NT2/D1 (cell line): ENCODE measurements around the gene TCF25.
"Not testable (repeated sequence)": the region's sequence is repeated elsewhere in the genome, so short reads cannot be mapped to it uniquely, and the experiment has no call there.

Experiments
- DNase-seq: peaks from one replicate; pipeline ENCODE4 v3.0.0-alpha.2; 2011; ENCODE audit warnings: low read depth, low spot score
- H3K27me3 ChIP-seq: 2 replicates; pipeline ENCODE4 v1.6.0; 2011; ENCODE audit warnings: mild to moderate bottlenecking; ENCODE audit not compliant: insufficient read length, insufficient read depth
- H3K36me3 ChIP-seq: 2 replicates; pipeline ENCODE4 v1.6.1; 2011; ENCODE audit warnings: mild to moderate bottlenecking, low read length, mixed read lengths; ENCODE audit not compliant: insufficient read depth, insufficient read length
- H3K4me1 ChIP-seq: 2 replicates; pipeline ENCODE4 v1.5.1; 2011; ENCODE audit not compliant: insufficient read depth, insufficient read length
- H3K4me3 ChIP-seq: 2 replicates; pipeline ENCODE4 v1.5.1; 2011; ENCODE audit warnings: low read depth; ENCODE audit not compliant: insufficient read length
- H3K9ac ChIP-seq: 2 replicates; pipeline ENCODE4 v1.6.0; 2011; ENCODE audit warnings: low read depth; ENCODE audit not compliant: insufficient read length
- H3K9me3 ChIP-seq: 2 replicates; pipeline ENCODE4 v1.5.1; 2011; ENCODE audit warnings: mild to moderate bottlenecking, low read length; ENCODE audit not compliant: insufficient read depth
- SUZ12 ChIP-seq: IDR thresholded peaks from 2 replicates; pipeline ENCODE4 v1.6.1; 2011; ENCODE audit not compliant: insufficient read length, insufficient read depth; ENCODE audit errors: extremely low read depth
- YY1 ChIP-seq: IDR thresholded peaks from 2 replicates; pipeline ENCODE4 v1.6.1; 2011; ENCODE audit not compliant: insufficient read length, insufficient read depth
- ZNF274 ChIP-seq: IDR thresholded peaks from 2 replicates; pipeline ENCODE4 v1.6.1; 2011; ENCODE audit warnings: mild to moderate bottlenecking, low read depth, low read length

The TCF25 gene

DNA sequence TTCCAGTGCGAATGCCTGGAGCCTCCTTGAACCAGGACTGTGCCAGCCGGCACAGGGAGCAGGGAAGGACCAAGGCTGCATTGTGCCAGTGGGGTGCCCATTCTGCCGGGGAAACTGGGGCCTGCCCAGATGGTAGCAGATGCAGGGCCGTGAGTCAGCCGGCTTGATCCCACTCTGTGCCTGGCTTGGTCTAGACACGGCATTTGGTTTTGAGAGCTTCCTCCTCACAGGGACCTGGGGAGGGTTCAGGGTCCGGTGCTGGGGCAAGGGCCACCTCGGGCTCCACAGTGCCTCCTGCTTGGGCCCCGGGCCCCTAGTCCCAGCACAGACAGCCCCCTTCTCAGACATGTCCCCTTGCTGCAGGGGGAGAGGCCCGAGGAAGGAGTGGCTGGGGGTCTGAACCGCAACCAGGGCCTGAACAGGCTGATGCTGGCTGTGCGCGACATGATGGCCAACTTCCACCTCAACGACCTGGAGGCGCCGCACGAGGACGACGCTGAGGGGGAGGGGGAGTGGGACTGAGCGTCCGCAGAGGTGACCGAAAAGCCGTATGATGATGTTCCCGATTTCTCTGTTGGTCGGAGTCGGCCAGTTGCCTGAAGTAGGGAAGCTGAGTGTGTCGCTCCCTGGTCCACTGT is 37.4 kb downstream of the TCF25 start:
- no peak for DNase-seq

DNA sequence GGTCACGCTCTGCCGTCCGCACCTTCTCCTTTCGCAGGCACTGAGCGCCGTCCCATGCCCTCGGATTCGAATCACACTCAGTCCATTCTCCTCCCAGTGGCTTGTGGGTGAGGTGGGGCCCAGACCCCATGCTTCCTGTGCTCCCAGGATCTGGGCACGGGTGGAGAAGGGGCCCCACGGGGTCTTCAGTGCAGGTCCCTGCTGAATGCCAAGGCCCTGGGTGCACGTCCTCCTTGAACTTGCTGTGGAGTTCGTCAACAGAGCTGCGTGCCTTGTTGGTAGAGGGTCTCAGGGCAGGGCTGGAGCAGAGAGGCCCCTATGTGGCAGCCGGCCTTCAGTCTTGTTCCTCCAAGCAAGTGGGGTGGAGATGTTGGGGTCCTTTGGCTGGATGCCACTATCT is 38.0 kb downstream of the TCF25 start:
- Histone ChIP-seq H3K36me3 (peaks cover 80% of the 10 kb centered on the region), H3K9me3 (peaks cover 18% of the 10 kb centered on the region; the same call in 1 of the 2 replicates), H3K27me3 (no peaks in the 10 kb centered on the region), H3K4me1 (peaks cover 10% of the 10 kb centered on the region), H3K9ac (no peak overlapping the region), H3K4me3 (no peak overlapping the region)
- DNase-seq: no peak
- TF ChIP-seq SUZ12 (no peak), YY1 (no peak), ZNF274 (no peak)

More for the DNA sequence above, 37.4 kb downstream of the TCF25 start:
- Histone ChIP-seq H3K4me3 (no peak overlapping the region), H3K9ac (no peak overlapping the region), H3K36me3 (peaks cover 83% of the 10 kb centered on the region), H3K9me3 (peaks cover 19% of the 10 kb centered on the region; the same call in 1 of the 2 replicates), H3K27me3 (no peaks in the 10 kb centered on the region), H3K4me1 (peaks cover 10% of the 10 kb centered on the region)
- no peak for TF ChIP-seq YY1
- no peak for TF ChIP-seq ZNF274

DNA sequence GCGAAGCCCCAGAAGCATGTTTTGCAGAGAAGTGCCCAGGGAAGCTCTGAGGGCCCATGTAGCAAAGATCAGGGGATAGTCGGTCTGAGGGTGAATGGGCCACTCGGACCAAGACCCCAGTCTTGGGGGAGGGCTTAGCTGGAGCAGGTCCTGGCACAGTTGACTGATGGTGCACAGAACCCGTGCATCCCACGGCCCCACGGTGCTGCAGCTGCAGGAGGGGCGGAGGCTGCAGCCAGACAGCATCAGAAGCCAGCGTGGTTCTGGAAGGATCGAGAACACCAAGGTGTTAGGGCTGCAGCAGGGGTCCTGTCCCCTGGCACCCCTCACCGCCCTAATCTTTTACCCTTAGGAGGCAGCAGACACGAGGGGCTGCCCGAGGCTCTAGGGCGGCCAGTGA is 38.8 kb downstream of the TCF25 start:
- no peak overlapping the region for H3K4me3 ChIP-seq

DNA sequence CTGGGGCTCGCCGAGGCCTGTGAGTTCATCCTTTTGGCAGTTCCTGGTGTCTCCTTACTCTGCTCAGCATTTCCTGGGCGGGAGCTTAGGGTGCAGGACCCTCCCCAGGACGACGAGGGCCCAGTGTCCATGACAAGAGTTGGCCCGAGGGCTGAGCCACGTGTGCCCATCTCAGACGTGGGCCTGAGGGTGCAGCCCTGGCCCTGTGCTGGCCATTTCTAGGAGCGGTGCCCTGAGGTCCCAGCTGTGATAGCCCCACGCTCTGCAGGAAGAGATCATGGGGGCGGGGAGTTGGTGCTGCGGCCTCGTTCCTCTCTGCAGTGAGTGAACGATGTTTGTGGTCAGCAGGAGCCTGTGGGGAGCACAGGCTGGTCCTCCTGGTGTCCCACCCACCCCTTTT is 39.2 kb downstream of the TCF25 start:
- Histone ChIP-seq H3K36me3 (peaks cover 72% of the 10 kb centered on the region), H3K27me3 (no peaks in the 10 kb centered on the region), H3K4me3 (no peak overlapping the region), H3K9ac (no peak overlapping the region), H3K4me1 (peaks cover 10% of the 10 kb centered on the region), H3K9me3 (peaks cover 8% of the 10 kb centered on the region; the same call in 1 of the 2 replicates)
- no peak for DNase-seq
- TF ChIP-seq YY1 (no peak), ZNF274 (no peak), SUZ12 (no peak)

More for the DNA sequence above, 38.8 kb downstream of the TCF25 start:
- Histone ChIP-seq H3K27me3 (no peaks in the 10 kb centered on the region), H3K36me3 (peaks cover 72% of the 10 kb centered on the region), H3K4me1 (peaks cover 10% of the 10 kb centered on the region), H3K9me3 (peaks cover 11% of the 10 kb centered on the region; the same call in 1 of the 2 replicates), H3K9ac (no peak overlapping the region)
- DNase-seq: no peak
- TF ChIP-seq YY1 (no peak), SUZ12 (no peak), ZNF274 (no peak)

DNA sequence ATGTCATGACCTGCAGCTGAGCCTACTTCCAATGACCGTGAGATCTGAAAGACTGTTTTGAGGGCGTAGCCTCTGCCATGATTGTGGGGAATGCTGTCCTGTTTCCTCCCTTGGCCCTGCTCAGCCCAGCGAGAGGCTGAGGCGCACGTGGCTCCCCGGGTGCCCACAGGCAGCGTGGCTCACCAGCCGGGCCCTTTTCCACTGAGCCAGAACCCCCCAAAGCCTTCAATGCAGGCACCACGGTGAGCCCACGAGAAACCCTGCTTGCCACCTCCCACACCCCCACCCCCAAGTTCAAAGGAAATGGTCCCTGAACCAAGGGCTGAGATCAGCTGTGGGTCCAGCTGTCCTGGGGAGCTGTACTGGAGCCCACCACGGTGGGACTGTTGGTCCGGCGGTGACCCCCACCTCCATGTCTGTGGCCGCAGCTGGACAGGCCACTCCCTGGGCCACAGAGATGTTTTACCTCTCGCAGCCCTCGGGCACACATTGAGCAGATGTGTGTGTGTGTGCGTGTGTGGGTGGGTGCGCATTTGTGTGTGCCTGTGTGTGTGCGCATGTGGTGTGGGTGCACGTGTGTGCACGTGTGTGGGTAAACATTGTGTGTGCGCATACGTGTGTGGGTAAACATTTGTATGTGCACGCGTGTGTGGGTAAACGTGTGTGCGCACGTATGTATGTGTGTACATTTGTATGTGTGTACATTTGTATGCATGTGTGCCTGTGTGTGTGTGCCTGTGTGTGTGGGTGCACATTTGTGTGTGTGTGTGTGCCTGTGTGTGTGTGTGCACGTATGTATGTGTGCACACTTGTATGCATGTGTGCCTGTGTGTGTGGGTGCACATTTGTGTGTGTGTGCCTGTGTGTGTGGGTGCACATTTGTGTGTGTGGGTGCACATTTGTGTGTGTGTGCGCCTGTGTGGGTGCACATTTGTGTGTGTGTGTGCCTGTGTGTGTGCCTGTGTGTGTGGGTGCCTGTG is 40.3 kb downstream of the TCF25 start:
- no peak for TF ChIP-seq YY1
- no peak for TF ChIP-seq SUZ12
- no peak for TF ChIP-seq ZNF274
- no peak for DNase-seq
- H3K4me3 ChIP-seq: no peak overlapping the region
- peaks cover 62% of the 10 kb centered on the region for H3K36me3 ChIP-seq
- no peak overlapping the region for H3K9ac ChIP-seq
- peaks cover 10% of the 10 kb centered on the region for H3K4me1 ChIP-seq
- no peaks in the 10 kb centered on the region for H3K27me3 ChIP-seq
- H3K9me3 ChIP-seq: no peaks in the 10 kb centered on the region

DNA sequence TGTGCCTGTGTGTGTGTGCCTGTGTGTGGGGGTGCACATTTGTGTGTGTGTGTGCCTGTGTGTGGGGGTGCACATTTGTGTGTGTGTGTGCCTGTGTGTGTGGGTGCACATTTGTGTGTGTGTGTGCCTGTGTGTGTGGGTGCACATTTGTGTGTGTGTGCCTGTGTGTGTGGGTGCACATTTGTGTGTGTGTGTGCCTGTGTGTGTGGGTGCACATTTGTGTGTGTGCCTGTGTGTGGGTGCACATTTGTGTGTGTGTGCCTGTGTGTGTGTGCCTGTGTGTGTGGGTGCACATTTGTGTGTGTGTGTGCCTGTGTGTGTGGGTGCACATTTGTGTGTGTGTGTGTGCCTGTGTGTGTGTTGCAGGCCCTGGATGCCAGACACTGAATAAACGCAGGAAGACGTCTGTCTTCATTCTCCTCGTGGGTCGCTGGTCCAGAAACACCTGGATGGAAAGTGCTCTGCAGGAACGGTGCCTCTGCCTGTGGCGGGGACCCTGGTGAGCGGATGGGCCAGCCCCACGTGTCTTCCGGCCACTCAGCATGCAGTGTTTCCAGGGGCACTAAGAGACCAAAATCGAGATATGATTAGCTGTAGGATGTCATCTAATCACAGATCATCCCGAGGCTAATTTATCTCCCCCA is 41.4 kb downstream of the TCF25 start:
- not testable (repeated sequence) for H3K9me3 ChIP-seq, DNase-seq, H3K4me3 ChIP-seq, H3K9ac ChIP-seq, H3K27me3 ChIP-seq
- H3K36me3 ChIP-seq: peaks cover 52% of the 10 kb centered on the region
- H3K4me1 ChIP-seq: peaks cover 20% of the 10 kb centered on the region
